CD4-positive, alpha-beta T cell (primary cell): Measurements from ENCODE around the gene RTL1. TPM values are rescaled to one million over a fixed set of nuclear protein-coding genes. Genes with fewer than 3 reads are reported as not detected.

Experiments used
- ATAC-seq: fragments of 200-7000 bp; cut with Tn5 transposase; one replicate; pipeline ENCODE4 v1.10.0; 2022; ENCODE audit warnings: mild to moderate bottlenecking; ENCODE audit not compliant: poor library complexity
- CTCF ChIA-PET: fragments of 350-600 bp; sonication (Branson Sonifier 250); formaldehyde crosslinking; loops from one replicate; lab custom pipeline; 2021; ENCODE audit warnings: antibody characterized with exemption, inconsistent platforms; lab: Charles Lee
- POLR2A ChIA-PET: fragments of 350-600 bp; sonication (Branson Sonifier 250); formaldehyde crosslinking; loops from one replicate; lab custom pipeline; 2021; ENCODE audit warnings: antibody characterized with exemption, inconsistent platforms; lab: Charles Lee
- DNase-seq, 14 experiments: peaks; one replicate each; pipeline ENCODE4 v3.0.0-alpha.2; 2013 to 2020; ENCODE audit warnings: mixed read lengths in 2 of 14
- H3K27ac ChIP-seq, 2 donors: one replicate each; pipeline versions ENCODE4 v1.5.1 to v1.7.0; 2013; ENCODE audit warnings: low read length in 2 of 2, low read depth in 1 of 2, mild to moderate bottlenecking in 1 of 2
- H3K27me3 ChIP-seq, 2 experiments: 1 replicate in 1 of 2; 2 replicates in 1 of 2; pipeline versions ENCODE4 v1.6.1 to v1.7.0; 2013; ENCODE audit warnings: low read length in 2 of 2, control low read depth in 1 of 2, mild to moderate bottlenecking in 1 of 2, moderate library complexity in 1 of 2; ENCODE audit not compliant: insufficient read depth in 2 of 2, control insufficient read depth in 1 of 2
- H3K36me3 ChIP-seq: one replicate; pipeline ENCODE4 v1.6.1; 2013; ENCODE audit warnings: low read length, control low read depth; ENCODE audit not compliant: insufficient read depth
- H3K4me1 ChIP-seq: one replicate; pipeline ENCODE4 v1.6.1; 2013; ENCODE audit warnings: low read length, control low read depth; ENCODE audit not compliant: insufficient read depth
- H3K4me3 ChIP-seq: one replicate; pipeline ENCODE4 v1.5.1; 2013; ENCODE audit warnings: mild to moderate bottlenecking, low read length, moderate library complexity
- H3K9me3 ChIP-seq, 2 experiments: 1 replicate in 1 of 2; 2 replicates in 1 of 2; pipeline versions ENCODE4 v1.6.1 to v1.7.0; 2013; ENCODE audit warnings: low read length in 2 of 2, mild to moderate bottlenecking in 2 of 2, control low read depth in 1 of 2, moderate library complexity in 1 of 2; ENCODE audit not compliant: control insufficient read depth in 1 of 2, insufficient read depth in 1 of 2
- H3K27ac Mint-ChIP-seq: one replicate; pipeline ENCODE4 v1.8.0; 2020; ENCODE audit warnings: mixed read lengths
- H3K27me3 Mint-ChIP-seq: one replicate; pipeline ENCODE4 v1.8.0; 2021; ENCODE audit warnings: mixed read lengths
- H3K36me3 Mint-ChIP-seq: one replicate; pipeline ENCODE4 v1.8.0; 2021; ENCODE audit warnings: low read depth, mixed read lengths
- H3K4me1 Mint-ChIP-seq: one replicate; pipeline ENCODE4 v1.8.0; 2021; ENCODE audit warnings: low read depth, mixed read lengths
- H3K4me3 Mint-ChIP-seq: one replicate; pipeline ENCODE4 v1.8.0; 2020; ENCODE audit warnings: mild to moderate bottlenecking, mixed read lengths
- H3K9me3 Mint-ChIP-seq: one replicate; pipeline ENCODE4 v1.8.0; 2020; ENCODE audit warnings: mixed read lengths
- intact Hi-C, 2 experiments: fragments of 100-400 bp; cut with DNase I in 1 of 2; cut with micrococcal nuclease in 1 of 2; formaldehyde crosslinking; loops; one replicate each; pipeline versions ENCODE4 v1.15.1 to v1.9.0; 2023 to 2025; cut with DNase I, micrococcal nuclease
- total RNA-seq, 174 experiments: library from RNA in 2 of 174; stranded (reverse) in 2 of 174; gene quantifications; one replicate each; pipeline ENCODE4 v1.2.3 and lab custom pipeline; 2021 to 2026
- TF ChIP-seq, protein P1 (sequence below): fragments of 200-600 bp; IDR thresholded peaks from one replicate; pipeline ENCODE4 v1.8.0; 2022; ENCODE audit warnings: antibody characterized with exemption, mild to moderate bottlenecking

RTL1 gene
- total RNA-seq, 2 experiments from 2014 or later, result not detected

DNA sequence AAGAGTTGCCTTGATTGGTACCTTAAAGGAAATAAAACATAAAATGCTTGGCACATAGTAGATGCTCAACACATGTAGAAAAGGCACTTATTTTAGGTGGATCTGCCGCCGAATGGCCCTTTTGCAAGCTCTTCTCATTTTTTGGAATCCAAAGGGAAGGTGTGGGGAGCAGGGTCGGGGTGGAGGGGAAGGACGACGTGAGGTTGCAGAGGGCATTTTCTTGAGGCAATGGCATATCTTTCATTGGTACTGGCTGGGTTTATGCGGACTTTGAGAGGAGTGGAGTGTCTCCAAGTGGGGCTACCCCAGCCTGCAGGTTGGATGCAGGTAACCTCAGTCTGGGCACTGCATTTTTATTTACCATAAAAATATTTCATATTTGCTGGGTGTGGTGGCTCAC is 8.1 kb downstream of the RTL1 start:
- Mint-ChIP-seq H3K4me1 (no peaks in the 10 kb centered on the region), H3K4me3 (no peak overlapping the region), H3K27me3 (peaks cover 50% of the 10 kb centered on the region), H3K9me3 (no peaks in the 10 kb centered on the region), H3K36me3 (no peaks in the 10 kb centered on the region), H3K27ac (no peak overlapping the region)
- H3K27ac ChIP-seq, result no peak overlapping the region
- H3K4me1 ChIP-seq, result no peaks in the 10 kb centered on the region
- POLR2A ChIA-PET, result no interaction called here
- ATAC-seq, result no peak
- intact Hi-C loops, result no loop called here
- H3K27me3 ChIP-seq, result peaks cover 8 to 25% of the 10 kb centered on the region in 2 experiments
- no peak for DNase-seq
- H3K36me3 ChIP-seq, result no peaks in the 10 kb centered on the region
- CTCF ChIA-PET, result interaction anchor here (0.7 kb wide), 1 partner anchor 30 kb away, joined by 3 read pairs; no protein-coding TSS in a partner anchor
- TF ChIP-seq, protein P1, sequence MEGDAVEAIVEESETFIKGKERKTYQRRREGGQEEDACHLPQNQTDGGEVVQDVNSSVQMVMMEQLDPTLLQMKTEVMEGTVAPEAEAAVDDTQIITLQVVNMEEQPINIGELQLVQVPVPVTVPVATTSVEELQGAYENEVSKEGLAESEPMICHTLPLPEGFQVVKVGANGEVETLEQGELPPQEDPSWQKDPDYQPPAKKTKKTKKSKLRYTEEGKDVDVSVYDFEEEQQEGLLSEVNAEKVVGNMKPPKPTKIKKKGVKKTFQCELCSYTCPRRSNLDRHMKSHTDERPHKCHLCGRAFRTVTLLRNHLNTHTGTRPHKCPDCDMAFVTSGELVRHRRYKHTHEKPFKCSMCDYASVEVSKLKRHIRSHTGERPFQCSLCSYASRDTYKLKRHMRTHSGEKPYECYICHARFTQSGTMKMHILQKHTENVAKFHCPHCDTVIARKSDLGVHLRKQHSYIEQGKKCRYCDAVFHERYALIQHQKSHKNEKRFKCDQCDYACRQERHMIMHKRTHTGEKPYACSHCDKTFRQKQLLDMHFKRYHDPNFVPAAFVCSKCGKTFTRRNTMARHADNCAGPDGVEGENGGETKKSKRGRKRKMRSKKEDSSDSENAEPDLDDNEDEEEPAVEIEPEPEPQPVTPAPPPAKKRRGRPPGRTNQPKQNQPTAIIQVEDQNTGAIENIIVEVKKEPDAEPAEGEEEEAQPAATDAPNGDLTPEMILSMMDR, result no peak
- H3K4me3 ChIP-seq, result no peak overlapping the region
- H3K9me3 ChIP-seq, result peaks cover 0 to 11% of the 10 kb centered on the region in 2 experiments

DNA sequence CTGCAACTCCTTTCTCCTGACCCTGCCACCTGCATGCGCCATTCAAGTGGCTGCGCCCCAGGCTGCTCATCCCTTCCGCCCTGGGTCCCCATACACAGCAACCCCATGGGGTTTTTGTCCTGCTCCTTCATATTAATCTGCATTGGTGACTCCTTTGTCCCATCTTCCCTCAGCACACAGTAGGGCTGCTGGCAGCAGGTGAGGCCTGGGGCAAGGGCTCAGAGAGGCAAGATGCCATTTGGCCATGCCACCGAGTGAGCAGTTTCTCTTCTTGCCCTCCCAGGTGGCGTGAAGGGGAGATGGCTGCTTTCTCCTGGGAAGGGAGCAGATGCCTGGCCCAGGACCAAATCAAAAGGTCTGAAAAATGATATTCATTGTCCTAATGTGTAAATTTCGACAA is 9.1 kb downstream of the RTL1 start:
- no peaks in the 10 kb centered on the region for H3K9me3 Mint-ChIP-seq
- intact Hi-C loops, result no loop called here
- peaks cover 40% of the 10 kb centered on the region for H3K27me3 Mint-ChIP-seq
- H3K27ac Mint-ChIP-seq, result no peak overlapping the region
- no peaks in the 10 kb centered on the region for H3K36me3 Mint-ChIP-seq
- Histone ChIP-seq H3K4me1 (no peaks in the 10 kb centered on the region), H3K4me3 (no peak overlapping the region), H3K36me3 (no peaks in the 10 kb centered on the region), H3K9me3 (peaks cover 0 to 11% of the 10 kb centered on the region in 2 experiments), H3K27ac (no peak overlapping the region), H3K27me3 (peaks cover 6 to 16% of the 10 kb centered on the region in 2 experiments)
- DNase-seq (no peak), ATAC-seq (no peak)
- ChIA-PET CTCF (no interaction called here), POLR2A (no interaction called here)
- no peak overlapping the region for H3K4me3 Mint-ChIP-seq
- H3K4me1 Mint-ChIP-seq, result no peaks in the 10 kb centered on the region
- TF ChIP-seq, protein P1, result no peak

DNA sequence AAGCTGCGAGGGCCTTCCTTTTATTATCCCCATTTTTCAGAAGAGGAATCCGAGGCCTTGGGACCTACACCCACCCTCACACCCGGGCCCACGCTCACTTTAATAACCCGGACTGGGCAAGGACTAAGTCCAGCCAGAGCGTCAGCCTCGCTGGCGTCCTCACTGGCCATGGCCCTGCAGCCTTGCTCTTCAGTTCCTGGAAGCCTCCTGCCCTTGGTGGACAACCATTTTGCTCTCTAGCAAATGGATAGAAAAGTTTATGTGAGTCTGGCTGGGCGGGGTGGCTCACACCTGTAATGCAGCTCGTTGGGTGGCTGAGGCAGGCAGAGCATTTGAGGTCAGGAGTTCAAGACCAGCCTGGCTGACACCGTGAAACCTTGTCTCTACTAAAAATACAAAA is 9.8 kb downstream of the RTL1 start:
- ATAC-seq (no peak), DNase-seq (no peak)
- ChIA-PET CTCF (no interaction called here), POLR2A (no interaction called here)
- Mint-ChIP-seq H3K9me3 (no peaks in the 10 kb centered on the region), H3K36me3 (no peaks in the 10 kb centered on the region), H3K4me1 (no peaks in the 10 kb centered on the region), H3K27me3 (peaks cover 34% of the 10 kb centered on the region), H3K27ac (no peak overlapping the region), H3K4me3 (no peak overlapping the region)
- intact Hi-C loops, result no loop called here
- TF ChIP-seq, protein P1, result no peak
- Histone ChIP-seq H3K36me3 (no peaks in the 10 kb centered on the region), H3K4me3 (no peak overlapping the region), H3K27ac (no peak overlapping the region), H3K27me3 (peaks cover 3 to 9% of the 10 kb centered on the region in 2 experiments), H3K4me1 (no peaks in the 10 kb centered on the region), H3K9me3 (peaks cover 0 to 11% of the 10 kb centered on the region in 2 experiments)
